Mucosa of rectum (tissue), 2 donors: Measurements from ENCODE around the gene PARP12.

Experiments
- H3K27ac ChIP-seq, 2 donors: one replicate each; pipeline ENCODE4 v1.7.0; 2013; ENCODE audit warnings: inconsistent platforms in 2 of 2, low read depth in 2 of 2, low read length in 2 of 2
- H3K27me3 ChIP-seq, 2 donors: one replicate each; pipeline ENCODE4 v1.7.0; 2013; ENCODE audit warnings: low read length in 2 of 2; ENCODE audit not compliant: control insufficient read depth in 2 of 2, insufficient read depth in 2 of 2
- H3K36me3 ChIP-seq, 2 donors: one replicate each; pipeline ENCODE4 v1.7.0; 2013; ENCODE audit warnings: low read length in 2 of 2; ENCODE audit not compliant: control insufficient read depth in 2 of 2, insufficient read depth in 2 of 2
- H3K4me1 ChIP-seq, 2 donors: one replicate each; pipeline ENCODE4 v1.7.0; 2013; ENCODE audit warnings: low read length in 2 of 2, mild to moderate bottlenecking in 1 of 2; ENCODE audit not compliant: control insufficient read depth in 2 of 2, insufficient read depth in 2 of 2
- H3K4me3 ChIP-seq, 2 donors: one replicate each; pipeline ENCODE4 v1.7.0; 2013; ENCODE audit warnings: low read length in 2 of 2
- H3K9ac ChIP-seq, 2 donors: one replicate each; pipeline ENCODE4 v1.7.0; 2013; ENCODE audit warnings: low read length in 2 of 2, low read depth in 1 of 2, mild to moderate bottlenecking in 1 of 2
- H3K9me3 ChIP-seq, 2 donors: one replicate each; pipeline ENCODE4 v1.7.0; 2013; ENCODE audit warnings: low read length in 2 of 2; ENCODE audit not compliant: control insufficient read depth in 2 of 2
- donor health status: healthy.
- donor health status: Normal muscosa, but diverticular disease.

Gene PARP12

DNA sequence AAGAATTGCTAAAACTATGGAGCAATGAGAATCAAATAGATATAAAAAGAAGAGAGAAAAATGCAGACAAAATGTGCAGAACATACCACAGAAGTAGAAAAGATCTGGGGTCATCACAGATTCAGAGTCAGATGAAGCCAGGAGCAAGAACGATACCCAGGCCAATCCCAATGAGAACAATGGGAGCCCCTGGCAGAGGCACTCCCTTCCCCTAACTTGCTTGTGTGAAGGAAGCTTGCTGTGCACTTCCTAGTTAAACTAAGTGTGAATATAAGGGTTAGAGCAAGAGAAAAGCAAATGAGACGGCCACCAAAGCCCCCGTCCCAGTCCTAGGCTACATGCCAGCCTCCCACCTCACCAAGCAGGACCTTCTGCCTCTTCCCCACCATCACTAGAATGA is 12.7 kb downstream of the PARP12 start:
- peaks cover 16 to 25% of the 10 kb centered on the region in 2 donors for H3K36me3 ChIP-seq
- H3K27ac ChIP-seq: peak overlapping the region; percentile 62 to 74

DNA sequence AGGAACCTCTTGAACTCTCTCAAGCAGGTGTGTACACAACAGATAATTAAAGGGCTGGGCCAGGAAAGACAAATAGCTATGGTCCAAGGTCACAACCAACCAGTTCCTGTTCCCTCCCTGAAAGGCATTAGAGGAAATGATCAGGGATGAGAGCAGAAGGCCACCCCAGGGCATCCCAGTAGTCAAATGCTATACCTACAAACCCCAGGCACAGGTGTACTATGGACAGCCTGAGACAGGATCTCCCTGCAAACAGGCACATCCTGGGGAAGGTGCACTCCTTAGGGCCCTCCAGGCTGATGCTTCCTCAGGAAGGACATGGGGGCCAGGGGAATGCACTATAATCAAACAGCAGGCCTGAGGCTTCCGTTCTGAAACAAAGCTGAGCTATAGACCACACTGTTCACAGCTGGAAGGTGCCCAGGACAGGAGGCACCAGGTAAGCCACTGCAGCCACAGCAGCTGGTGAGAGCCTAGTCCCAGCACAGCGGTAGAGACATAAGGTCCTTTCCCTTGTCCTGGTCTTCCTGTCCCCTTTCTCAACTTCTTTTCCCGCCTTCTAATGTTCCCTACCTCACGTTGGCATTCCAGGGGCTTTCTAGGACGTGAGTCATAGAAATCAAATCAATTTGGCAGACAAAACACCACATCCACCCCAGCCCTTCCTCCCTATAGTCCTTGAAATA is 13.3 kb downstream of the PARP12 start:
- Histone ChIP-seq H3K27ac (peak overlapping the region; percentile 62 to 74), H3K36me3 (peaks cover 16 to 22% of the 10 kb centered on the region in 2 donors)

More for the DNA sequence above, 12.7 kb downstream of the PARP12 start:
- no peak overlapping the region for H3K9ac ChIP-seq
- H3K27me3 ChIP-seq: no peaks in the 10 kb centered on the region
- peaks cover 27 to 29% of the 10 kb centered on the region in 2 donors for H3K4me1 ChIP-seq
- H3K9me3 ChIP-seq: no peaks in the 10 kb centered on the region
- no peak overlapping the region for H3K4me3 ChIP-seq

DNA sequence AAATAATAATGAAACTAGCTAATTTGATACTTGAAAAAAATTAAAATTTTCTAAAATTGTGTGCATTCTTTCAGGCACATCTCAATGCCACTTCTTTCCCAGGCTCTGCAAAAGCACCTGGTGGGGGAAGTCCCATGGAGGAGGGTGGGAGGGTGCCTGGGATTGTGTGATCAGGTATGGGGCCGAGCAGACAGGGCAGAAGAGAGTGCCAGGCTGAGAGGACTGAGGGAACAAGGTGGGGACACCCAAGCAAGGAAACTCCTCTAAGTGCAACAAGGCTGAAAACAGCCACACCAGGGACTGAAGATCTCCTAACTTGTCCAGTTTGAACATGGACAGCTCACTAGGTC is 13.8 kb downstream of the PARP12 start:
- no peaks in the 10 kb centered on the region for H3K27me3 ChIP-seq
- peak overlapping the region; percentile 23 to 25 for H3K27ac ChIP-seq
- peaks cover 16 to 22% of the 10 kb centered on the region in 2 donors for H3K36me3 ChIP-seq
- H3K9ac ChIP-seq: no peak overlapping the region
- H3K4me3 ChIP-seq: no peak overlapping the region
- H3K9me3 ChIP-seq: no peaks in the 10 kb centered on the region
- H3K4me1 ChIP-seq: peaks cover 25 to 27% of the 10 kb centered on the region in 2 donors

More for the DNA sequence above, 13.3 kb downstream of the PARP12 start:
- no peaks in the 10 kb centered on the region for H3K9me3 ChIP-seq
- no peak overlapping the region for H3K9ac ChIP-seq
- peaks cover 26 to 27% of the 10 kb centered on the region in 2 donors for H3K4me1 ChIP-seq
- H3K4me3 ChIP-seq: peak overlapping the region in 1 of 2 donors; percentile 20
- H3K27me3 ChIP-seq: no peaks in the 10 kb centered on the region

DNA sequence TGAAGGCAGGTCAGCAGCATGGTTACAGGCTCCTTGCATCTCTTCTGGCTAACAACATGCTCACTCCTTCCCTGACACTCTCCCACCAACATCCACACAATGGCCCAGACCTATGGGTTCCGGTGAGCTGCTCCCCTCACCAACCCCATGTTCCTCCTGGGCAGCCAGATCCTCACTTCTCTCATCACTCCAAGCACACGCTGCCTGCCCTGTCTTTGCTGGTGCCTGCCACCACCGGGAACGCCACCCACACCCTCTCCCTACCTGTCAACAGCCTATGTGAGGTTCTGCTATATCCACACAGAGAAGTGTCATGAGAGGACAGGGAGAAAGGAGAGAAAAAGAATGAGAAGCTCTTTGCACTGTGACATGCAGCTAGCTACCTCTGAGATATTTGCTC is 14.6 kb downstream of the PARP12 start:
- H3K9ac ChIP-seq: no peak overlapping the region
- peak overlapping the region in 1 of 2 donors; percentile 26 for H3K27ac ChIP-seq
- H3K4me1 ChIP-seq: peaks cover 25 to 27% of the 10 kb centered on the region in 2 donors
- no peaks in the 10 kb centered on the region for H3K9me3 ChIP-seq
- H3K4me3 ChIP-seq: peak overlapping the region in 1 of 2 donors; percentile 14
- no peaks in the 10 kb centered on the region for H3K27me3 ChIP-seq
- peaks cover 14 to 22% of the 10 kb centered on the region in 2 donors for H3K36me3 ChIP-seq

DNA sequence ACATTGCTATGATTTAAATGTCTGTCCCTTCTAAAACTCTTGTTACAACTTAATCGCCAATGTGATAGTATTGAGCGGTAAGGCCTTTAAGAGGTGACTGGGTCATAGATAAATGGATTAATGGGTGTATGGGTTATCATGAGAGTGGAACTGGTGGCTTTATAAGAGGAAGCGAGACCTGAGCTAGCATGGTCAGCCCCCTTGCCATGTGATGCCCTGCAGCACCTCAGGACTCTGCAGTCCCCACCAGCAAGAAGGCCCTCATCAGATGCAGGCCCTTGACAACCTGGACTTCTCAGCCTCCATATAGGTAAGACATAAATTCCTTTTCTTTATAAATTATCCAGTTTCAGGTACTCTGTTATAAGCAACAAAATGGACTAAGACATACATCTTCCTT is 15.6 kb downstream of the PARP12 start:
- Histone ChIP-seq H3K9ac (no peak overlapping the region), H3K4me1 (peaks cover 25 to 27% of the 10 kb centered on the region in 2 donors), H3K9me3 (no peaks in the 10 kb centered on the region), H3K36me3 (peaks cover 13 to 22% of the 10 kb centered on the region in 2 donors), H3K4me3 (no peak overlapping the region), H3K27me3 (no peaks in the 10 kb centered on the region), H3K27ac (no peak overlapping the region)

DNA sequence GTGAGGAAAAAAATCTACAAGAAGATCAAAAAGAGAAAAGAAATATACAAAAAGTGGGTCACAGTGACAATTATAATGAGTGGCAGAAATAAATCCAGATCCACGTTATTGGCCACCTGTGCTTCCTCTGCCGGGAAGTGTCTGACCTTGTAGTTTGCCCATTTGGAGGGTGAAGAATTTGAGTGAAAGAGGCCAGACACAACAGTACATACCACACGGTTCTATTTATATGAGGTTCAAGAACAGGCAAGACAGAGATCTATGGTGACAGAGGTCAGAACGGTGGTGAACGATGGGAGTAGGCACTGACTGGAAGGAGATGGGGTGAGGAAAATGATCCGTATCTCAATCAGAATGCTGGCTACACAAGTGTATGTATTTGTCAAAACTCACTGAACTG is 17.1 kb downstream of the PARP12 start:
- no peaks in the 10 kb centered on the region for H3K9me3 ChIP-seq
- no peak overlapping the region for H3K4me3 ChIP-seq
- peaks cover 23 to 31% of the 10 kb centered on the region in 2 donors for H3K36me3 ChIP-seq
- H3K4me1 ChIP-seq: peaks cover 25 to 27% of the 10 kb centered on the region in 2 donors
- no peak overlapping the region for H3K27ac ChIP-seq
- H3K27me3 ChIP-seq: no peaks in the 10 kb centered on the region
- no peak overlapping the region for H3K9ac ChIP-seq

DNA sequence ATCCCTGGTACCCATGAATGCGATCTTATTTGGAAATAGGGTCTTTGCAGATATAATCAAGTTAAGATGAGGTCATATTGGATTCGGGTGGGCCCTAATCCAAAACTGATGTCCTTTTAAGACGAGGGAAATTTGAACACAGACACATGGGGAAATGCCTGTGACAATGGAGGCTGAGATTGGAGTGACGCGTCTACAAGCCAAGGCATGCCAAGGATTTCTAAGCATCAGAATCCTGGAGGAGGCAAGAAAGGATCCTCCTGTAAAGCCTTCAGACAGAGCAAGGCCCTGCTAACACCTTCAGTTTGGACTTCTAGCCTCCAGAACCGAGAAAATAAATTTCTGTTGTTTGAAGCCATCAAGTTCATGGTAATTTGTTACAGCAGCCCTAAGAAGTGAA is 18.5 kb downstream of the PARP12 start:
- Histone ChIP-seq H3K4me3 (no peak overlapping the region), H3K4me1 (peaks cover 13 to 15% of the 10 kb centered on the region in 2 donors), H3K27ac (no peak overlapping the region), H3K36me3 (peaks cover 29 to 42% of the 10 kb centered on the region in 2 donors), H3K9me3 (no peaks in the 10 kb centered on the region), H3K9ac (no peak overlapping the region), H3K27me3 (no peaks in the 10 kb centered on the region)

DNA sequence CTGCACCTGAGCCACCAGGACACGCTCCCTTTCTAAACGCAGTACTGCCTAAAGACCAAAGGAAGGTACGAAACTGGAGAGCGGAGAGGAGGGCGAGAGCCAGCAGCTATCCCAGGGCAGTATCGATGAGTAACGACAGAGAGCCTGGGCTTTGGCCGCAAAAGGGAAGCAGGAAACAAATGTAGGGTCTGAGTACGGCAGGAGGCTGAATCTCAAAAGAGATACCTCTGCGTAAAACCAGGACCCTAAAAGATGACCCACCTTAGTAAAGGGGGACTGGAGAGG is 20.4 kb downstream of the PARP12 start:
- H3K9ac ChIP-seq: no peak overlapping the region
- H3K4me1 ChIP-seq: peaks cover 6 to 9% of the 10 kb centered on the region in 2 donors
- no peak overlapping the region for H3K27ac ChIP-seq
- H3K9me3 ChIP-seq: no peaks in the 10 kb centered on the region
- no peak overlapping the region for H3K4me3 ChIP-seq
- peaks cover 41 to 56% of the 10 kb centered on the region in 2 donors for H3K36me3 ChIP-seq
- no peaks in the 10 kb centered on the region for H3K27me3 ChIP-seq

DNA sequence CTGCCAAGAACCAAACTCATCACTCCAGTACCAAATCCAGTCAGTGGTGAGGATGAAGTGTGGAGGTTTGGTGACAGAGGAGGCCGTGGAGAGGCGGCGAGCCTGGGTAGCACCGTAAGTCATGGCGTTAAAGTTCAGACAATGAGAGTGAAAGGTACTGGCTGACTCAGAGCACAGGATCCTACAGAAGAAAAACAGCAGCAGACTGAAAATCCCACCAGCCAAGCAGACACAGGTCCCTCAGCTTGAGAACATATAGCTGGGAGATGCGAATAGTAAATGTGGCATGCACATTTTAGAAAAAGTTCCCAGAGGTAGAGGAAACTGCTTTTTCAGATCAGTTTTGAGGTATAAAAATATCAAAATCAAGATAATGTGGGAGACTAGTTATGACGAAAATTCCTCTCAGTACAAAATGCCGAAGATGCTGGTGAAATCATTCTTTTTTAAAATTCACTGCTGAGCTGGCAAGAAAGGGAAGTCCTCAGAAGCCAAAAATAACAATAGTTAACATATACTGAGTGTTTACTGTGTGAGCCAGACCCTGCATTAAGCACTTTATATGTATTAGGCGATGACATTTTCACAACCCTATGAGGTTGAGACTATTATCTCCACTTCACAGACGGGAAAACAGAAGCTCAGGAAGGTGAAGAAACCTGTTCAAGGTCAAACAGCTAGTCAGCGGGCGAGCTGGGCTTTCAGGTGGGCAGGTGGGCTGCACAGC is 20.9 kb downstream of the PARP12 start:
- H3K27ac ChIP-seq: no peak overlapping the region
- peaks cover 5 to 6% of the 10 kb centered on the region in 2 donors for H3K4me1 ChIP-seq
- no peak overlapping the region for H3K9ac ChIP-seq
- H3K27me3 ChIP-seq: no peaks in the 10 kb centered on the region
- no peak overlapping the region for H3K4me3 ChIP-seq
- H3K9me3 ChIP-seq: no peaks in the 10 kb centered on the region
- H3K36me3 ChIP-seq: peaks cover 43 to 58% of the 10 kb centered on the region in 2 donors

DNA sequence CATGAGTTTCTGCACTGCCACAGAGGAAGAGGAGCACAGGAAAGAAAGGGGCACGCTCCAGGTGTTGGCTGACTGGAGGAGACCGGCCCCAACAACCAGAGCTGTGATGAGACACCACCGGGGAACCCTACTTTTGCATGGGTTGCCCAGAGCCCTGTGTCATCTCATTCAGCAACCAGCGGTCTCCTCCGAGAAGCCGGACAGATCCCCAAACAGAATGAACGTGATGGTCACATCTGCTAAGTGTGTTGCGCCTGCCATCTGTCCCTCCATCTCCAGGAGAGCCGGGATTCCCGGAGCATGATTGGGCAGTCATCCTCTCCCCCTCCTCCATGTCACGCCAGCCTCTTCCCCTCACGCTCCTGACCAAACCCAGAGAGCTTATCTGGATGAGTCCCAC is 22.9 kb downstream of the PARP12 start:
- Histone ChIP-seq H3K4me1 (no peaks in the 10 kb centered on the region), H3K36me3 (peaks cover 32 to 50% of the 10 kb centered on the region in 2 donors), H3K27ac (no peak overlapping the region), H3K4me3 (no peak overlapping the region), H3K9ac (no peak overlapping the region), H3K27me3 (no peaks in the 10 kb centered on the region), H3K9me3 (no peaks in the 10 kb centered on the region)
